Fibroblast of skin of back (primary cell): ENCODE results near the gene DISP3.

Source experiments
- DNase-seq: peaks from one replicate; pipeline ENCODE4 v3.0.0-alpha.2; 2013

DISP3 gene

DNA sequence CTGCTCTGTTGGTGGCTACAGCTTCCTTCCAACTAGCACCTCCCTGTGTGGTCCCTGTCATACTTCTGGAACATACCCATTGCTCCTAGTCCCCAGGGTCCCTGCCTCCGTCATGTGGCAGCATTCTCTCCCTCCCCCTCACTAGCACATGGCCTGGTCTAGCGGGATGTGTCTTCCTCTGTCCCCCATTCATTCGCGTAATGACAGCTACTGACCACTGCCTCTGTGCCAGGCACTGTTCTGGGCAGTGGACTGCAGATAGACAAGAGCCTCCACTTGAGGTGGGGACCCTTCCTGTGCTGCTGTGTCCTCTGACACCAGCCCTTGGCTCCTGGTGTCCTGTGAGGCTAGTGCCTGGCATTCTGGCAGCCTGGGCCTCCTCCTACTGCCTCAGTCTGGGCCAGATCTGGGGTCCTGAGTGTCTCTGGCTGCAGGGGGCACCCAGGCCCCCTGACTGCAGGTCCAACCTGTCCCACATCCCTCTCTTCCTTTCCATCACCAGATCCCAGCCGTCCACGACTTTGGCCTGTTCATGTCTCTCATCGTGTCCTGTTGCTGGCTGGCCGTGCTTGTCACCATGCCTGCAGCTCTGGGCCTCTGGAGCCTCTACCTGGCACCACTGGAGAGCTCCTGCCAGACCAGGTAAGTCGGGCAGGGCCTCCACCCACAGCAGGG, 38.1 kb downstream of the DISP3 start:
- no peak for DNase-seq

GRCh38 chr1:11518016-11518701, 39.2 kb downstream of the DISP3 start:
- no peak for DNase-seq

GRCh38 chr1:11518791-11519628, 40.1 kb downstream of the DISP3 start:
- DNase-seq, result no peak

- no peak for DNase-seq
These were observed 40.7 kb downstream of the DISP3 start for GRCh38 chr1:11519629-11520031.

DNA sequence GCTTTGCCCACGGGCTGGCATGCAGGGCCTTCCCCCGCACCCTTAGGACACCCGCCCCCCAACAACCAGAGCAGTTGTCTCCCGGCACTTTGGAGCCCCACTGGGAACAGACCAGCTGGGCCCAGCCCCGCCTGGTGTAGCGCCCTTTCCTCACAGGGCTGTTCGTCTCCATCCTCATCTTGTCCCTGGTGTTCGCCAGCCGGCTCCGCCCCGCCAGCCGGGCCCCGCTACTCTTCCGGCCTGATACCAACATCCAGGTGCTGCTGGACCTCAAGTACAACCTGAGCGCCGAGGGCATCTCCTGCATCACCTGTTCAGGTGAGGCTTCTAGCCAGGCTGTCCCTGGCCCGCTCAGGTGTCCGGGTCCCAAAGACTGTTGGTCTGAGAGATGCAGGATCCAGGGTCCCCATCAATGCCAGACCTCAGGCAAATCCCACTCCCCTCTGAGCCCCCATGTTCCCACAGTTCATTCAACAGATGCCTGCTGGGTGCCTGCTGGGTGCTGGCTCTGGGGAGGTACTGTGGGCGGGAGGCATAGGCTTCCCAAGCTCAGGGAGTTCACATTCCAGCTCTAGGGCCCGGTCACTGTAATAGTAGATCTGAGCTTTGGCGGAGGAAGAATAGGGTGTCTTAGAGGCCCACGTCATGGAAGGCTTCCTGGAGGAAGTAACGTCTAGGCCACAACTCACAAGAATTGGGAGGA, 41.7 kb downstream of the DISP3 start:
- DNase-seq, result no peak

- DNase-seq, result no peak
These were observed 42.8 kb downstream of the DISP3 start for GRCh38 chr1:11521582-11522399.

DNA sequence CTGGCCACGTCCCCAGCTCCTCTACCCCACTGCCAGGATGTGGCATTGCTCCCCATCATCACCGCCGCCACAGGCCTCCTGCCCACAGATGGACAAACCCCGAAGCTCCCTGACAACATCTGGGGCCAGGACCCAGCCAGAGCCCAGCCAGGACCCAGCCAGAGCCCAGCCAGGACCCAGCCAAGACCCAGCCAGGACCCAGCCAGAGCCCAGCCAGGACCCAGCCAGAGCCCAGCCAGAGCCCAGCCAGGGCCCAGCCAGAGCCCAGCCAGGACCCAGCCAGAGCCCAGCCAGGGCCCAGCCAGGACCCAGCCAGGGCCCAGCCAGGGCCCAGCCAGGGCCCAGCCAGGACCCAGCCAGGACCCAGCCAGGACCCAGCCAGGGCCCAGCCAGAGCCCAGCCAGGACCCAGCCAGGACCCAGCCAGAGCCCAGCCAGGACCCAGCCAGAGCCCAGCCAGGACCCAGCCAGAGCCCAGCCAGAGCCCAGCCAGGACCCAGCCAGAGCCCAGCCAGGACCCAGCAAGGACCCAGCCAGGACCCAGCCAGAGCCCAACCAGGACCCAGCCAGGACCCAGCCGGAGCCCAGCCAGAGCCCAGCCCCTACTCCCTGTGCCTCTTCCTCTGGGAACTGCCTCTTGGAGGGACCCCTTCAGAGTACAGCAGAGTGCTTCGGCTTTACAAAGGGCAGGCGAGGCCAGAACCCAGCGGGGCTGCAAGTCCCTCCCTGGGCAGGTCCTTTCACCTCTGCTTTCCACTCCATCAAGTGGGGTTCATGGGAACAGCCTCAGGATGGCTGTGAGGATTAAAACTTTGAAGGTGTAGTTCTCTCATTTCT, 43.7 kb downstream of the DISP3 start:
- DNase-seq, result no peak

GRCh38 chr1:11523261-11523660, 44.3 kb downstream of the DISP3 start:
- DNase-seq, result no peak

DNA sequence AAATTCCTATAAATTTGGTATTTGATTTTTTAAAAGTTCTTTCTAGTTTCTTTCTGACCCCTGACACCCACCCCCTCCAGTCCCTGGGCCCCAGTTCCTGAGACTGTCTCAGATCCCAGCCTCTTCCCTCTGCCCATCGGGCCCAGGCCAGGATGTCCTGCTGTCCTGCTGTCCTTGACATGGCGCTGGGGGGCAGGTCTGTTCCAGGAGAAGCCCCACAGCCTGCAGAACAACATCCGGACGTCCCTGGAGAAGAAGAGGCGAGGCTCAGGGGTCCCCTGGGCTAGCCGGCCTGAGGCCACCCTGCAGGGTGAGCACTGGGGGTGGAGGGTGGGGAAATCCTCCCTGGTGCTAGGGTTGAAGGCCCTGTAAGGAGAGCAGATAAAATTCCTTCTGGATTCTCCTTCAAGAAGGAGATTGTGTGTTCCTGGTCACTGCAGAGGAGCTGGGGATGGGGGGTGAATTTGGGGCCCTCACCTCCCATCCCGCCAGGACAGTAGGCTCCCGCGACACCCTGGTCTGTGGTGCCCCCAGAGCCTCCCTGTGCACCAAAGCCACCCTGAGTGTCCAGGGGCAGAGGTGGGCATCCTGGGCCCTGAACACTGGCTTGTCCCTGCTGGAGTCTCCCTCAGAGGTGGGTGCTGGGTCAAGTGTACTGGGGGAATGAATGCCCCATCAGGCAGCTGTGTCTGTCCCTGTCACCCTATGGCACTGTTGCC, 45.0 kb downstream of the DISP3 start:
- no peak for DNase-seq

GRCh38 chr1:11524465-11525150, 45.7 kb downstream of the DISP3 start:
- DNase-seq, result no peak

- no peak for DNase-seq
These were observed 46.2 kb downstream of the DISP3 start for GRCh38 chr1:11525151-11525505.

DNA sequence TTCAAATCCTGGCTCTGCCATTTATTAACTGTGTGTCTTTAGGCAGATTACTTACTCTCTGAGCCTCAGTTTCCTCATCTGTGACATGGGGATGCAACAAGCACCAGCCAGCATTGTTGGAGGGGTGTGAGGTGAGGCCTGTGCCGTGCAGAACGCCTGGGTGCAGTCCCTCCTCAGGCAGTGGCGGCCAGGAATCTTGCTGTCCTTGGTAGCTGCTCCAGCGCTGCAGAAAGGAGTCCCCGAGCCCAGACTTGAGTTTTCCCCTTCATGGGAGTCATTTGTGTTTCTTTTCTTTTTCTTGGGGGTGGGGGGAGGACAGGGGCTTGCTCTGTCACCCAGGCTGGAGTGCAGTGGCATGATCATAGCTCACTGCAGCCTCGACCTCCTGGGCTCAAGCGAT, 46.6 kb downstream of the DISP3 start:
- DNase-seq, result no peak

DNA sequence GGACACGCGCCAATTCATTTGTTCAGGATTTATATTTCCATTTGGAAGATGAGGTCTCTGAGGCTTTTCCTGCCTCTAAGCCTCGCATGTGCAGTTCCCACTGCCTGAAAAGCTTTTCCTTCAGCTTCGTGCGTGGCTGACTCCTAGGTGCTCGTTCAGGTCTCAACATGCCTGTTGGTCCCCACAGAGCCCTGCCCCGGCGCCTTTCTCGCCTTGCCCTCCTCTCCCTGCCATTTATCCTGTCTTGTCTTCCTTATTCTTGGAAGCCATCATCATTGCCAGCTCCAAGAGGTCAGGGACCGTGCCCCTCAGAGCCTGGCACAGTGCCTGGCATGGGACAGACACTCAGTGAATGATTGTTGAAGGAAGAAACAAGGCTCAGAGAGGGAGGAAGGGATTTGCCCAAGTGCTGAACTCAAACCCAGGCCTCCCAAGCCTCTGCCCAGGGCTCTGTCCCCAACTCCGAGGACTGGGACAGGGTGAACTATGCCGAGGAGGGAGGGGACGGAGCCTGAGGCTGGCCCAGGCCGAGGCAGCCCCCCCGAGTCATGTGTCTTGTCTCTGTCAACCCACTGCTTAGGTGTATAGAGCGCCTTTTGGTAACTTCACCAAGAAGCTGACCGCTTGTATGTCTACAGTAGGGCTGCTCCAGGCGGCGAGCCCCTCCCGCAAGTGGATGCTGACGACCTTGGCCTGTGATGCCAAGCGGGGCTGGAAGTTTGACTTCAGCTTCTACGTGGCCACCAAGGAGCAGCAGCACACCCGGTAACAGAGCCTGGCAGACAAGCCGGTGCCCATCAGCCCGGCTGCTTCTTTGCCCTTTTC, 47.3 kb downstream of the DISP3 start:
- no peak for DNase-seq

- no peak for DNase-seq
These were observed 48.8 kb downstream of the DISP3 start for GRCh38 chr1:11527541-11528452.

GRCh38 chr1:11528611-11529261, 49.8 kb downstream of the DISP3 start:
- no peak for DNase-seq

GRCh38 chr1:11529330-11529729, 50.4 kb downstream of the DISP3 start:
- DNase-seq, result no peak
